Adrenal gland (tissue), 5 donors: ENCODE data around the gene ZNF683.

Experiments
- CTCF ChIP-seq, 6 experiments: fragments of 450-650 bp in 4 of 6; fragments of 200-600 bp in 2 of 6; sonication (generic) in 1 of 6; IDR thresholded peaks; 1 replicate in 5 of 6; 2 replicates in 1 of 6; pipeline versions ENCODE4 v1.5.1 to v1.8.0; 2016 to 2021; ENCODE audit warnings: antibody characterized with exemption in 6 of 6, mild to moderate bottlenecking in 2 of 6, moderate library complexity in 1 of 6
- POLR2A ChIP-seq, 2 donors: fragments of 450-650 bp; IDR thresholded peaks; one replicate each; pipeline ENCODE4 v1.6.1; 2017; ENCODE audit warnings: antibody characterized with exemption in 2 of 2, mild to moderate bottlenecking in 2 of 2, moderate library complexity in 1 of 2
- donor health status: DM: no; HTN: no; CAD: no.

- TF ChIP-seq CTCF (IDR thresholded peaks at IDR 0.05) (no peak), POLR2A (IDR thresholded peaks at IDR 0.05) (no peak)
Observed at GRCh38 chr1:26419494-26419893, 46.9 kb upstream of the ZNF683 start.
